ENCODE data around the gene VEGFB.
A peak's percentile ranks its signal among the peaks of the same experiment; 100 is the strongest.

The VEGFB gene

DNA sequence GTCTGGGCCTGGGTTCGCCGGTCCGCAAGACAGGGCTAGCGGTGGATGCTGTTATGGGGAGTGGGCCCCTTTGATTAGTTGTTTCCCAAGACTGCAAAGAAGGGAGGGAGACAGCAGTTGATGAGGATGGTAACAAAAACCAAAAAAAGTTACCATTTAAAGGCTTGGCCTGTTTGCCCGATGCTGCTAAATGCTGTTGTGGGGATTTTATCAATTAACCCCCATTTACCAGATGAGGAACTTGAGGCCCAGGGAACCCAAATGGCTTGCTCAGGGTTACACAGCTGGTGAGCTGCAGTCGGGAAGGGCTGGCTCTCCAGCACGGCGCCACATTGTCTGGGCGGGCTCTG is 11.8 kb upstream of the VEGFB start:
- TF ChIP-seq, protein P1, sequence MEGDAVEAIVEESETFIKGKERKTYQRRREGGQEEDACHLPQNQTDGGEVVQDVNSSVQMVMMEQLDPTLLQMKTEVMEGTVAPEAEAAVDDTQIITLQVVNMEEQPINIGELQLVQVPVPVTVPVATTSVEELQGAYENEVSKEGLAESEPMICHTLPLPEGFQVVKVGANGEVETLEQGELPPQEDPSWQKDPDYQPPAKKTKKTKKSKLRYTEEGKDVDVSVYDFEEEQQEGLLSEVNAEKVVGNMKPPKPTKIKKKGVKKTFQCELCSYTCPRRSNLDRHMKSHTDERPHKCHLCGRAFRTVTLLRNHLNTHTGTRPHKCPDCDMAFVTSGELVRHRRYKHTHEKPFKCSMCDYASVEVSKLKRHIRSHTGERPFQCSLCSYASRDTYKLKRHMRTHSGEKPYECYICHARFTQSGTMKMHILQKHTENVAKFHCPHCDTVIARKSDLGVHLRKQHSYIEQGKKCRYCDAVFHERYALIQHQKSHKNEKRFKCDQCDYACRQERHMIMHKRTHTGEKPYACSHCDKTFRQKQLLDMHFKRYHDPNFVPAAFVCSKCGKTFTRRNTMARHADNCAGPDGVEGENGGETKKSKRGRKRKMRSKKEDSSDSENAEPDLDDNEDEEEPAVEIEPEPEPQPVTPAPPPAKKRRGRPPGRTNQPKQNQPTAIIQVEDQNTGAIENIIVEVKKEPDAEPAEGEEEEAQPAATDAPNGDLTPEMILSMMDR (IDR thresholded peaks at IDR 0.05; ENCODE audit: insufficient read depth, missing control alignments), result no peak
- no peak for FAIRE-seq
- no peak for DNase-seq (ENCODE audit: insufficient read length, low spot score)

DNA sequence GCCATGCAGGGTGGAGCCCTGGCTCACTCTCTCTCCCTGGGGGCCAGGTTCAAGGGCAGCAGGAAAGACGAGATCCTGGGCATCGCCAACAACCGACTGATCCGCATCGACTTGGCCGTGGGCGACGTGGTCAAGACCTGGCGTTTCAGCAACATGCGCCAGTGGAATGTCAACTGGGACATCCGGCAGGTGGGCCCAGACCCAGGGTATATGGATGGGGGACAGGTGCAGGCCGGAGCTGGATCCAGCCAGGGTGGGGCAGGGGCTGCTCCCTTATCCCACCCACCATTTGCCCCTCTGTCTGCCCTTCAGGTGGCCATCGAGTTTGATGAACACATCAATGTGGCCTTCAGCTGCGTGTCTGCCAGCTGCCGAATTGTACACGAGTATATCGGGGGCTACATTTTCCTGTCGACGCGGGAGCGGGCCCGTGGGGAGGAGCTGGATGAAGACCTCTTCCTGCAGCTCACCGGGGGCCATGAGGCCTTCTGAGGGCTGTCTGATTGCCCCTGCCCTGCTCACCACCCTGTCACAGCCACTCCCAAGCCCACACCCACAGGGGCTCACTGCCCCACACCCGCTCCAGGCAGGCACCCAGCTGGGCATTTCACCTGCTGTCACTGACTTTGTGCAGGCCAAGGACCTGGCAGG is 11.3 kb upstream of the VEGFB start:
- FAIRE-seq (no peak), DNase-seq (ENCODE audit: insufficient read length, low spot score) (no peak)
- TF ChIP-seq, protein P1 (IDR thresholded peaks at IDR 0.05; ENCODE audit: insufficient read depth, missing control alignments), result no peak

DNA sequence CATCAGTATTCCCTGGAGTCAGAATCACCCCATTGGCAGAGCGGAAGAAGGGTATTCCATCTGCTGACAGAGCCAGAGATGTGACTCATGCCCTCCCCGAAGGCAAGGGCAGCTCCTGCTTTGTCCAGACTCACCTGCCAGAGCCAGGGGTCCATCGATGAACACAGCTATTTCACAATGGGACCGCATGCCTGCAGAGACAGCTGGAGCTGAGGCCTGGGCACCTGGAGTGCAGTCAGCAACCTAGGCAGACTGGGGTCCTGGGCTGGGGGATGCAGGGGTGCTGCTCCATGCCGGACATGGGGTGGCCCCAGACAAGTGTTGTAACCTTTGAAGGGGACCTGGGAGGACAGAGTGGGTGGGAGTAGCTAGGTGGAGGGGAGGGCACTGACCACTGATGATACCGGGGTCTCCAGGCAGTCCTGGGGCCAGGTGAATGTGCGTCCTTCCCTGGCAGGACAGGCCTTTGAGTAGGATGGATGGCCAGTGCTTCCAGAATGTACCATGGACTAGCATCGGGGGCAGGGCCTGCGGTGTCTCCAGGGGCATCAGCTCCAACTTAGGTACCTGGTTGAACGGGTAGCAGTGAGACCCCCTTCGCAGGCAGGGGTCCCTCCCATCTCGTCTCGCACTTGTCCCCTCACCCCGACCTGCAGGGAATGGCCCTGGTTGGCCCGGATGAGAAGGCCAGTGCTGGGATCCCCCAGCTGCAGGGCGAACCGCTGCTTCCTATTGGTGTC is 10.1 kb upstream of the VEGFB start:
- TF ChIP-seq, protein P1 (IDR thresholded peaks at IDR 0.05; ENCODE audit: insufficient read depth, missing control alignments), result no peak
- DNase-seq (ENCODE audit: insufficient read length, low spot score), result no peak
- no peak for FAIRE-seq

DNA sequence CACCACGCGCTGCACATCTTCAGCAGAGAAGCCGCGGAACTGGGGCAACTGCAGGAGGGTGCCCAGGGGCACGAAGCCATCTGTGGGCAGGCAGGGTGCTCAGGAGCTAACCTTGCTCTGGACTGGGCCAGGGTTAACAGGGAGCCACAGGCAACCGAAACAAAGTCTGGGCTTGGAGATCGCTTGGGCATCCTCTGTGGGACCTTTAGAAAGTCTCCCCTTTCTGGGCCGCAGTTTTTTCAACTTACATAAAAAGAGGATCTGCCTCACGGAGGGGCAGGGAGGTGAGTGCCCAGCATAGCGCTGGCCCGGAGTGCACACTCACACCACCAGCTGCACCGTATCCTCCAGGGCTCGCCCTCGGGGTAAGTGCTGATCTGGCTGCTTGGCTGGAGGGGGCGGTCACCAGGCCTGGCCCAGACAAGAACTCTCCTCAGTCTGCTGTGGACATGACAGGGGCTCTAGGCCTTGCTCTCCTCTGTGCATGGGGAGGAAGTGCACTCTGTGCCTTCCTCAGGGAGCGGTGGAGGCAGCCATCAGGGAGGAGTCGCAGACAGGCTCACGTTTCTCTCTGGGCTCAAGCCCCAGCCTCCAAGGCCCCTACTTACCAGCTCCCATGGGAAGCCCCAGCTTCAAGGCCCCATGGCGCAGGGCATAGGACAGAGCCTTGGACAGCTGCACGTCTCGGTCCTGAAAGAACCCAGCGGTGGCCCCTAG is 9.3 kb upstream of the VEGFB start:
- no peak for DNase-seq (ENCODE audit: insufficient read length, low spot score)
- TF ChIP-seq, protein P1 (IDR thresholded peaks at IDR 0.05; ENCODE audit: insufficient read depth, missing control alignments), result no peak
- FAIRE-seq, result no peak

DNA sequence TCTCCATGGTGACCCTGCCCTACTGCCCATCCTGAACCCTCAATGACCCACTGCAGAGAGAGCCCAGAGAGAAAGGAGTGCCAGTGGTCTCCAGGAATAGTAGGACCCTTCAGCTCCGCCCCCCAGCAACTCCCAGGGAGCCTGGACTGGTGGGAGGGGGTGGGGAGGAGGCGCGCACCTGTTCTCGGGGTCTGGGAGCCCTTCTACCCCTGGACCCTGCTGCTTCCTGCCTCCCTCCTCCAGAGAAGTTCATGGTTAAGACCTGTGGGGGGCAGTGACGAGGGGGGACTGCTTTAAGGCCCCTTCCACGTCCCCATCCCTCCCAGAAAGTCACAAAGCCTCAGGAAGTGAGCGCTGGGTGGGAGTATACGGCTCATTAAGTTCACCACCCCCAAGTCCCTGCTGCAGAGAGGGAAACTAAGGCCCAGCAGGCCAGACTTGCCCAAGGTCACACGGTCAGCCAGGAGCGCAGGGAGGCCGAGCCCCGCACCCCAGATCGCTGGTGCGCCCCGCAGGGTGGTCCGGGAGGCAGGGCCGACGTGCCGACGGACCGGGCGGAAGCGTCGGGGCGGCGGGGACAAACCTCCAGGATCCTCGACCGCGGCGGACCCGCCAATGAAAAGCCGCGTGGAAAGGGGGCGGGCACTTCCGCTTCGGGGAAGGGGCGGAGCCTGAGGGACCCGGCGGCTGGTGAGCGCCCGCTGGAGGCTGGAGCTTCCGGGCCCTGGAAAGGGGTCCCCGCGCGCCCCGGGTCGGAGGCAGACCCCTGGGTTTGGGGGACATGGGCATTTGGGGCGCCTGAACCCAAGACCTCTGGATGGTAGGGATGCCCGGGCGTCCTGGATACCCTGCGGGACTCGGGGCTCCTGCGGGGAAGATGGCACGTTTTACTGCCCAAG is 8.5 kb upstream of the VEGFB start, which contains the start of the genes NUDT22 and TRPT1:
NUDT22 (plus strand) TSS at position 667 of the 899 bp plus-strand sequence. CDS start 379 bp downstream, outside the sequence.
TRPT1 (minus strand) TSS at position 579 of the 899 bp plus-strand sequence; CDS start at position 253, 326 bp downstream.
- TF ChIP-seq, protein P1 (IDR thresholded peaks at IDR 0.05; ENCODE audit: insufficient read depth, missing control alignments), result peak; percentile 12
- DNase-seq (ENCODE audit: insufficient read length, low spot score) (peak; percentile 92), FAIRE-seq (no peak)

DNA sequence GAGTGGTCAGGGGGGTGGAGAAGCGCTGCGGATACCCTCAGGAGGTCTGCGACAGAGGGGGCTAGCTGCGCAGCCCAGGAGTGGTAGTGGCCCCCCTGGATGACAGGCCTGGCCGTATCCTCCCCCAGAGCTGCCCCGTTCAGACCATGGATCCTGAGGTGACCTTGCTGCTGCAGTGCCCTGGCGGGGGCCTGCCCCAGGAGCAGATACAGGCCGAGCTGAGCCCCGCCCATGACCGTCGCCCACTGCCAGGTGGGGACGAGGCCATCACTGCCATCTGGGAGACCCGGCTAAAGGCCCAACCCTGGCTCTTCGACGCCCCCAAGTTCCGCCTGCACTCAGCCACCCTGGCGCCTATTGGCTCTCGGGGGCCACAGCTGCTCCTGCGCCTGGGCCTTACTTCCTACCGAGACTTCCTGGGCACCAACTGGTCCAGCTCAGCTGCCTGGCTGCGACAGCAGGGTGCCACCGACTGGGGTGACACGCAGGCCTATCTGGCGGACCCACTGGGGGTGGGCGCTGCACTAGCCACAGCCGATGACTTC is 7.8 kb upstream of the VEGFB start:
- FAIRE-seq, result no peak
- DNase-seq (ENCODE audit: insufficient read length, low spot score), result no peak
- TF ChIP-seq, protein P1 (IDR thresholded peaks at IDR 0.05; ENCODE audit: insufficient read depth, missing control alignments), result no peak
